Thyroid gland (tissue), 4 donors: ENCODE data around the gene YJEFN3. TPM values are rescaled to one million over a fixed set of nuclear protein-coding genes. Genes with fewer than 3 reads are reported as not detected.

ENCODE experiments used
- DNase-seq, 2 donors: peaks; one replicate each; pipeline ENCODE4 v3.0.0-alpha.2; 2019
- H3K27ac ChIP-seq, 3 donors: fragments of 200-600 bp; sonication (generic); 1 replicate in 2 of 3; 2 replicates in 1 of 3; pipeline ENCODE4 v1.5.1; 2016 to 2019; ENCODE audit warnings: mild to moderate bottlenecking in 1 of 3, moderate library complexity in 1 of 3
- H3K27me3 ChIP-seq: fragments of 200-600 bp; sonication (generic); one replicate; pipeline ENCODE4 v1.5.1; 2019
- H3K36me3 ChIP-seq, 2 donors: fragments of 200-600 bp; sonication (generic); one replicate each; pipeline ENCODE4 v1.5.1; 2016 to 2019
- H3K4me1 ChIP-seq, 2 donors: fragments of 200-600 bp; sonication (generic); one replicate each; pipeline ENCODE4 v1.5.1; 2017 to 2019
- H3K4me3 ChIP-seq, 3 donors: fragments of 200-600 bp; sonication (generic); replicated peaks in 1 of 3; 1 replicate in 2 of 3; 2 replicates in 1 of 3; pipeline ENCODE4 v1.5.1; 2016; ENCODE audit warnings: mild to moderate bottlenecking in 1 of 3
- H3K9me3 ChIP-seq: fragments of 200-600 bp; sonication (generic); one replicate; pipeline ENCODE4 v1.5.1; 2017
- POLR2A ChIP-seq, 2 donors: fragments of 450-650 bp; IDR thresholded peaks; one replicate each; pipeline ENCODE4 v1.6.1; 2017; ENCODE audit warnings: antibody characterized with exemption in 2 of 2, mild to moderate bottlenecking in 2 of 2, moderate library complexity in 1 of 2
- WGBS, 2 donors: methylation state at CpG; one replicate each; pipeline ENCODE4 v1.1.5; 2017; 5-methylcytosine and 5-hydroxymethylcytosine counted together
- intact Hi-C: fragments of 100-400 bp; cut with DNase I; formaldehyde crosslinking; loops from one replicate; pipeline ENCODE4 v1.15.1; 2023
- total RNA-seq, 4 donors: library from RNA; depleted of rRNA; stranded (reverse); fragments of >200 nt; gene quantifications; one replicate each; pipeline ENCODE4 v1.2.3, GENCODE V29; 2016
- TF ChIP-seq, protein P1 (sequence below), 6 experiments: fragments of 200-600 bp in 3 of 6; fragments of 450-650 bp in 3 of 6; sonication (generic) in 3 of 6; IDR thresholded peaks; one replicate each; pipeline ENCODE4 v1.5.1; 2016 to 2019; ENCODE audit warnings: antibody characterized with exemption in 6 of 6, mild to moderate bottlenecking in 2 of 6, inconsistent platforms in 1 of 6, moderate library complexity in 1 of 6

The YJEFN3 gene
- total RNA-seq, 4 donors from 2014 or later = 1.9 to 7.2 (median 2.6) TPM; not detected in 1

GRCh38 chr19:19561946-19562664 is 33.4 kb downstream of the YJEFN3 start:
- Histone ChIP-seq H3K4me1 (no peaks in the 10 kb centered on the region), H3K9me3 (no peaks in the 10 kb centered on the region), H3K36me3 (peaks cover 16 to 18% of the 10 kb centered on the region in 2 donors), H3K27ac (no peak overlapping the region), H3K4me3 (no peak overlapping the region), H3K27me3 (no peaks in the 10 kb centered on the region)
- DNase-seq = no peak
- intact Hi-C loops = no loop called here
- no peak for TF ChIP-seq POLR2A (IDR thresholded peaks at IDR 0.05)
- TF ChIP-seq, protein P1, sequence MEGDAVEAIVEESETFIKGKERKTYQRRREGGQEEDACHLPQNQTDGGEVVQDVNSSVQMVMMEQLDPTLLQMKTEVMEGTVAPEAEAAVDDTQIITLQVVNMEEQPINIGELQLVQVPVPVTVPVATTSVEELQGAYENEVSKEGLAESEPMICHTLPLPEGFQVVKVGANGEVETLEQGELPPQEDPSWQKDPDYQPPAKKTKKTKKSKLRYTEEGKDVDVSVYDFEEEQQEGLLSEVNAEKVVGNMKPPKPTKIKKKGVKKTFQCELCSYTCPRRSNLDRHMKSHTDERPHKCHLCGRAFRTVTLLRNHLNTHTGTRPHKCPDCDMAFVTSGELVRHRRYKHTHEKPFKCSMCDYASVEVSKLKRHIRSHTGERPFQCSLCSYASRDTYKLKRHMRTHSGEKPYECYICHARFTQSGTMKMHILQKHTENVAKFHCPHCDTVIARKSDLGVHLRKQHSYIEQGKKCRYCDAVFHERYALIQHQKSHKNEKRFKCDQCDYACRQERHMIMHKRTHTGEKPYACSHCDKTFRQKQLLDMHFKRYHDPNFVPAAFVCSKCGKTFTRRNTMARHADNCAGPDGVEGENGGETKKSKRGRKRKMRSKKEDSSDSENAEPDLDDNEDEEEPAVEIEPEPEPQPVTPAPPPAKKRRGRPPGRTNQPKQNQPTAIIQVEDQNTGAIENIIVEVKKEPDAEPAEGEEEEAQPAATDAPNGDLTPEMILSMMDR (IDR thresholded peaks at IDR 0.05) = no peak
- 85 to 93% methylated on average over 20 to 22 of the region's 26 CpGs for WGBS, 2 donors

DNA sequence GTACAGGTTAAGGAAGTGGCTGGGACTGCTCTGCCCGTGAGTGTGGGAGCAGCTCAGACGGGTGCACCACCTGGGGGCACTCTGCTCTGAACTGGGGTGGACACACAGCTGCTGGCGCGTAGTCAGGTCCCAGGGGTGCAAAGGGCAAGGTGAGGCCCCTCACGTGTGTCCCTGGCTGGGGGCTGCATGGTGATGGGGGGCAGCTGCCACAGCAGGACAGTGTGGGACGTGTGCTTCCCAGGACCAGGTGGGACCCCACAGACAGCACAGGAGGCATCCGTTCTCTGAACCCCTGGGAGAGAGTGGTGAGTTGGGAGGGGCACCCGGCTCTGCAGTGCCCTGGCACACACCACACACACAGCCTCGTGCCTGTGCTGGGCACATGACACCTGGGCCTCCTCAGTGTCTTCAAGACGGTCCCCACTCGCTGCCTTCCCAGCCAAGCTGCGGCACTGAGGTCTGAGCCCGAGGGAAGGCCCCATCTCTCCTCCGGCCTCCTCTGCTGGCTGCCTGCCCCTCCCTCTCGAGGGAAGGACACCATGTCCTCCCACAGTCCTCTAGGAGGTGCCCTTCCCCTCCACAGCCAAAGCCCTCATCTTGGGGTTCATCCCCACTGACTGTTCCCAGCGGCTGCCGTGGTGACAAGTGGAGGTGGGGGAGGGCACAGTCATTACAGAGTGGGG is 34.1 kb downstream of the YJEFN3 start:
- H3K27ac ChIP-seq = no peak overlapping the region
- no peaks in the 10 kb centered on the region for H3K4me1 ChIP-seq
- peaks cover 22 to 25% of the 10 kb centered on the region in 2 donors for H3K36me3 ChIP-seq
- DNase-seq = no peak
- TF ChIP-seq, protein P1 (IDR thresholded peaks at IDR 0.05) = no peak
- no peaks in the 10 kb centered on the region for H3K27me3 ChIP-seq
- H3K4me3 ChIP-seq = no peak overlapping the region
- intact Hi-C loops = no loop called here
- H3K9me3 ChIP-seq = no peaks in the 10 kb centered on the region
- 80 to 82% methylated on average over 5 to 8 of the region's 17 CpGs for WGBS, 2 donors

GRCh38 chr19:19563348-19563848 is 34.7 kb downstream of the YJEFN3 start:
- H3K4me3 ChIP-seq = no peak overlapping the region
- H3K9me3 ChIP-seq = no peaks in the 10 kb centered on the region
- 96 to 97% methylated on average over 13 to 16 of the region's 17 CpGs for WGBS, 2 donors
- intact Hi-C loops = no loop called here
- no peak overlapping the region for H3K27ac ChIP-seq
- no peak for DNase-seq
- H3K27me3 ChIP-seq = no peaks in the 10 kb centered on the region
- TF ChIP-seq POLR2A (IDR thresholded peaks at IDR 0.05) = no peak
- TF ChIP-seq, protein P1 (IDR thresholded peaks at IDR 0.05) = no peak
- H3K4me1 ChIP-seq = no peaks in the 10 kb centered on the region
- H3K36me3 ChIP-seq = peaks cover 22 to 25% of the 10 kb centered on the region in 2 donors

GRCh38 chr19:19566306-19566705 is 37.6 kb downstream of the YJEFN3 start:
- TF ChIP-seq, protein P1 (IDR thresholded peaks at IDR 0.05) = no peak
- no peak for TF ChIP-seq POLR2A (IDR thresholded peaks at IDR 0.05)
- Histone ChIP-seq H3K27ac (no peak overlapping the region), H3K4me3 (no peak overlapping the region), H3K4me1 (no peaks in the 10 kb centered on the region), H3K9me3 (no peaks in the 10 kb centered on the region), H3K27me3 (no peaks in the 10 kb centered on the region), H3K36me3 (peaks cover 40% of the 10 kb centered on the region in 2 donors)
- intact Hi-C loops = no loop called here
- 80 to 88% methylated on average over 7 of the region's 7 CpGs for WGBS, 2 donors
- DNase-seq = no peak

DNA sequence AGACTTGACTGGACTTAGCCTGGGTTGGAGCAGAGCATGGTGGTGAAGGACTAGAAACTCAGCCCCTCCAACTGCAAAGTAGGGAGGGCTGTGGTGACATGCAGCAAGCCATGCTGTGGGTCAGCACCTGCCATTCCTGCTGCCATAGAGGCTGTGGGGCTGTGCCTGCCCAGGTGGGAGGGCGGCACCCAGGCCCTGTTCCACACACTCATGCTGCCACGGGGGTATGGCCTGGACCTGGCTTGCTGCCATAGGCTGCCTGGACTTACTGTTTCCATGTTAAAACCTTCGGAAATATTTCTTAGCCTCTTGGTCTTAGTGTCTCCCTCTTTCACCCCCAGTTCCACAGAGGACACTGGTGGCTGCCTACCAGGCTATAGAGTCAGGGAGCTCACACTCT is 38.7 kb downstream of the YJEFN3 start:
- WGBS, 2 donors = 76 to 88% methylated on average over 3 of the region's 3 CpGs
- TF ChIP-seq POLR2A (IDR thresholded peaks at IDR 0.05) = no peak
- TF ChIP-seq, protein P1 (IDR thresholded peaks at IDR 0.05) = no peak
- peaks cover 30 to 31% of the 10 kb centered on the region in 2 donors for H3K36me3 ChIP-seq

More for the DNA sequence above, 38.7 kb downstream of the YJEFN3 start:
- no peak overlapping the region for H3K4me3 ChIP-seq
- no peaks in the 10 kb centered on the region for H3K9me3 ChIP-seq
- no peaks in the 10 kb centered on the region for H3K27me3 ChIP-seq
- no peaks in the 10 kb centered on the region for H3K4me1 ChIP-seq
- H3K27ac ChIP-seq = no peak overlapping the region
- intact Hi-C loops = no loop called here
- DNase-seq = no peak
